Fibroblast of the aortic adventitia (primary cell): ENCODE results near the gene BORCS8. TPM values are rescaled to one million over a fixed set of nuclear protein-coding genes. Genes with fewer than 3 reads are reported as not detected.

Experiments
- DNase-seq: peaks from one replicate; pipeline ENCODE4 v3.0.0-alpha.2; 2010; ENCODE audit warnings: low read depth
- H3K4me3 ChIP-seq: 2 replicates; pipeline ENCODE4 v1.5.1; 2011; ENCODE audit warnings: low read depth, mild to moderate bottlenecking, control low read depth, low read length, moderate library complexity
- CTCF ChIP-seq: IDR thresholded peaks from 2 replicates; pipeline ENCODE4 v1.5.1; 2011; ENCODE audit warnings: mild to moderate bottlenecking, low read length, control low read depth, inconsistent platforms; ENCODE audit not compliant: insufficient read depth
- total RNA-seq: library from RNA; depleted of rRNA; stranded (reverse); fragments of >200 nt; gene quantifications from 2 replicates; pipeline ENCODE4 v1.2.3, GENCODE V29; 2012; ENCODE audit warnings: low replicate concordance

The BORCS8 gene
- 3.5 and 13.8 TPM in 2 replicates for total RNA-seq

- H3K4me3 ChIP-seq: peak within 1 kb of the TSS; percentile 98
- peak; percentile 99 for DNase-seq
- TF ChIP-seq CTCF: no peak
Observed at GRCh38 chr19:19192078-19192882, at the start of gene BORCS8, which contains the start of gene RFXANK. Gene BORCS8 (minus strand): TSS chr19:19192152. CDS start chr19:19192117, 35 bp downstream. Gene RFXANK (plus strand): TSS chr19:19192258. CDS start chr19:19193947, 1,689 bp downstream.

GRCh38 chr19:19240476-19240875, 48.5 kb upstream of the BORCS8 start:
- DNase-seq: no peak
- H3K4me3 ChIP-seq: no peak overlapping the region
- no peak for TF ChIP-seq CTCF

- no peak overlapping the region for H3K4me3 ChIP-seq
- no peak for TF ChIP-seq CTCF
- DNase-seq: no peak
Observed at GRCh38 chr19:19239675-19240074, 47.7 kb upstream of the BORCS8 start.

GRCh38 chr19:19238126-19238894, 46.4 kb upstream of the BORCS8 start:
- TF ChIP-seq CTCF: no peak
- no peak overlapping the region for H3K4me3 ChIP-seq
- DNase-seq: no peak

GRCh38 chr19:19236173-19236572, 44.2 kb upstream of the BORCS8 start:
- no peak overlapping the region for H3K4me3 ChIP-seq
- no peak for TF ChIP-seq CTCF
- DNase-seq: no peak

GRCh38 chr19:19234220-19234816, 42.4 kb upstream of the BORCS8 start:
- no peak for TF ChIP-seq CTCF
- H3K4me3 ChIP-seq: no peak overlapping the region
- DNase-seq: no peak
